Testis (tissue), 3 donors: ENCODE measurements around the gene PTPRC. TPM values are rescaled to one million over a fixed set of nuclear protein-coding genes. Genes with fewer than 3 reads are reported as not detected.

ENCODE experiments used
- DNase-seq: peaks from one replicate; pipeline ENCODE4 v3.0.0-alpha.2; 2019
- H3K27ac ChIP-seq, 2 donors: fragments of 200-600 bp; sonication (generic); one replicate each; pipeline ENCODE4 v1.5.1; 2019
- H3K27me3 ChIP-seq: fragments of 200-600 bp; sonication (generic); one replicate; pipeline ENCODE4 v1.5.1; 2019
- H3K36me3 ChIP-seq: fragments of 200-600 bp; sonication (generic); one replicate; pipeline ENCODE4 v1.5.1; 2017; ENCODE audit warnings: low read depth; ENCODE audit errors: missing control alignments
- H3K4me1 ChIP-seq: fragments of 200-600 bp; sonication (generic); one replicate; pipeline ENCODE4 v1.5.1; 2019
- H3K4me3 ChIP-seq, 2 donors: fragments of 200-600 bp; sonication (generic); one replicate each; pipeline ENCODE4 v1.5.1; 2017 to 2019
- H3K9me3 ChIP-seq: fragments of 200-600 bp; sonication (generic); one replicate; pipeline ENCODE4 v1.5.1; 2017
- CTCF ChIP-seq, 3 experiments: fragments of 450-650 bp in 2 of 3; fragments of 200-600 bp in 1 of 3; sonication (generic) in 1 of 3; IDR thresholded peaks; one replicate each; pipeline ENCODE4 v1.5.1; 2016 to 2019; ENCODE audit warnings: antibody characterized with exemption in 3 of 3, mild to moderate bottlenecking in 2 of 3, moderate library complexity in 1 of 3
- POLR2A ChIP-seq: fragments of 450-650 bp; IDR thresholded peaks from one replicate; pipeline ENCODE4 v1.6.1; 2017; ENCODE audit warnings: antibody characterized with exemption, mild to moderate bottlenecking, moderate library complexity
- WGBS, 2 donors: methylation state at CpG; one replicate each; pipeline ENCODE4 v1.1.5; 2018; 5-methylcytosine and 5-hydroxymethylcytosine counted together
- intact Hi-C: fragments of 100-400 bp; cut with DNase I; formaldehyde crosslinking; loops from one replicate; pipeline ENCODE4 v1.15.1; 2023; ENCODE audit warnings: low total_unique reads
- polyA plus RNA-seq: library from polyadenylated mRNA; stranded (reverse); fragments of 350-450 nt; fragmentation: Illumina TruSeq; extraction: RNeasy Lipid Tissue Mini Kit (QIAGEN cat#74804); gene quantifications from one replicate; pipeline ENCODE4 v1.2.3, GENCODE V29; 2014; ENCODE audit warnings: low read depth, low replicate concordance; ENCODE audit not compliant: insufficient read depth
- total RNA-seq, 2 donors: library from RNA; depleted of rRNA; stranded (reverse); fragments of >200 nt; gene quantifications; one replicate each; pipeline ENCODE4 v1.2.3, GENCODE V29; 2016

PTPRC gene
- total and polyA plus RNA-seq, 3 donors from 2014 or later = 5.1 to 10.8 (median 9.7) TPM

DNA sequence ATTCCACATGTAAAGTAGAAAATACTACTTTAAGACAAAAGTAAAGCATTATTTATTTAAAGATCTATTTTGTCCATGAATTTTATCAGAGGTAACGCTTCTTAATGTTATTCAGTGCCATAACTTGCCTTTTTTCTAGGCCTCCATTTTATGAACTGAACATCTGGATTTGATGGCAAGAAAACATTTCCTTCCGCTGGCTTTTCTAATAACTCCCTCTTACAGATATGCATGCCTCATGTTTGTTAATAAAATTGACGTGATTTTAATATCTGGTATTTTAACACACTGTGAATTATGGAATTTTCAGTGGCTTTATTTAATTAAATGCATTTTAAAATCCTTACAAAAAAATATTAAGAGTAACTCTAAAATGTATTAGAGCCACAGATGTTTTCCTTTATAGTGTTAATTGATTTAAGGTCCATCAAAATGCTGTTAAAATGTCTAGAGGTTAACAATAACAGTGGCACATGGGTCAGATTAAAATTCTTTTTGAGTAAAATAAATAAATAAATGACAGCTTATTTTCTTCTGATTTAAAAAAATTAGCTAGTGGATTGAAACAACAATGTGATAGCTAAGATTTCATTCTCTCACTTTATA lies 15.1 kb downstream of the PTPRC start:
- H3K4me1 ChIP-seq = no peaks in the 10 kb centered on the region
- H3K36me3 ChIP-seq = no peaks in the 10 kb centered on the region
- intact Hi-C loops = no loop called here
- no peak overlapping the region for H3K27ac ChIP-seq
- no peaks in the 10 kb centered on the region for H3K9me3 ChIP-seq
- 91 to 93% methylated on average over 3 of the region's 3 CpGs for WGBS, 2 donors
- no peak overlapping the region for H3K4me3 ChIP-seq
- no peak for TF ChIP-seq CTCF (IDR thresholded peaks at IDR 0.05)
- no peak for TF ChIP-seq POLR2A
- DNase-seq = no peak
- no peaks in the 10 kb centered on the region for H3K27me3 ChIP-seq

DNA sequence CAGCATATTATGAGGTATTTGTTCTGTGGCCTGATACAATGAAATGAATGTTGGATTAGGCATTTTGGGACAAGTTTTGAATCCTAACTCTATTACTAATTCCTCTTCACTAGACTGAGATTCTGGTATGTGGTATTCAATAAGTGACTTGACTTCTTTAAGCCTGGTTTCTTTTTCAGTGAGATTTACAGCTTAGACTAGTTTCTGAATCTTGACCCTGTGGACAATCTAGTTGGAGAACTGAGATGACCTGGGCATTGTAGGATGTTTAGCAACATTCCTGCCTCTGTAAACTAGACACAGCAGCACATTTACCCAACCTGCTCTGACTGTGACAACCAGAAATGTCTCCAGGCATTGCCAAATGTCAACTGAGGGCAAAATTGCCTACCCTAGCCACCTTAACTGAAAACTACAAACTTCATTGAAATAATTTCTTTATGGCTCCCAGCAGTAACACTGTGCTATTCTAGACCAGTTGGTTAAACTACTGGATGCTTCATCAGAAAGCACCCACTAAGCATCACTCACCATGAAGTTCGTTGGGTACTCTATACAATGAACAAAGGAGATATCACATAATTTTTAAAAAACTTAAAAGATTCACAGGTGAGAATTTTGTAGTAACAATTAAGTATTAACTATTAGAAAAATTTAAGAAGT lies 16.8 kb downstream of the PTPRC start:
- no peak for TF ChIP-seq CTCF (IDR thresholded peaks at IDR 0.05)
- no peak for TF ChIP-seq POLR2A
- Histone ChIP-seq H3K36me3 (no peaks in the 10 kb centered on the region), H3K27ac (no peak overlapping the region), H3K4me3 (no peak overlapping the region), H3K4me1 (no peaks in the 10 kb centered on the region), H3K27me3 (no peaks in the 10 kb centered on the region), H3K9me3 (no peaks in the 10 kb centered on the region)
- WGBS, 2 donors = 87 to 93% methylated on average over 1 of the region's 1 CpG
- no peak for DNase-seq
- intact Hi-C loops = no loop called here

- Histone ChIP-seq H3K27me3 (no peaks in the 10 kb centered on the region), H3K27ac (no peak overlapping the region), H3K4me1 (no peaks in the 10 kb centered on the region), H3K4me3 (no peak overlapping the region), H3K9me3 (no peaks in the 10 kb centered on the region), H3K36me3 (no peaks in the 10 kb centered on the region)
- DNase-seq = peak; percentile 51
- intact Hi-C loops = no loop called here
- TF ChIP-seq POLR2A (no peak), CTCF (IDR thresholded peaks at IDR 0.05) (no peak)
- WGBS, 2 donors = 63 to 76% methylated on average over 4 of the region's 4 CpGs
Observed at GRCh38 chr1:198656500-198656932, 17.7 kb downstream of the PTPRC start.

DNA sequence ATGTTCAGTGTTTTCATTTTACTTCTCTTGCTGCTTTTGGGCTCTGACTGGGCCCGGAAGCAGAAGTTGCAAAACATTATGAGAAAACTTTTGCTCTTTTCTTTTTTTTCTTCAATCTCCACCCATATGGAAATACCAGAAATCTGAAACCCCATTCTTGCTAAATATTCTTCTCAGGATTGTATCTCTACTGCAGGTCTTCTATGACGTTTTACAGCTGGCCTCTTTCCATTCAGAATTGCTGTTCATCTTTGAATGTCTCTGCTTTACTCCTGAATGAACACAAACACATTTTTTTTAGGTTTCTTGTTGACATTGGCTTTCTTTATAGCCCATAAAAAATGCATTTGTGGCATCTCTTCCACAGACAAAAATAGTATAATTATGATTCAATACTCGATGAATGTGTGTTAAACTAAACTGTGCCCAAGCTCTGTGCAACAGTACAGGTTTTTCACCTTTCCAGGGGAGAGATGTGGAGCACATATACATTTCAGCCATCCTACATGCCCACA lies 18.8 kb downstream of the PTPRC start:
- TF ChIP-seq CTCF (IDR thresholded peaks at IDR 0.05) (no peak), POLR2A (no peak)
- no peaks in the 10 kb centered on the region for H3K27me3 ChIP-seq
- H3K4me3 ChIP-seq = no peak overlapping the region
- intact Hi-C loops = no loop called here
- no peaks in the 10 kb centered on the region for H3K4me1 ChIP-seq
- WGBS, 2 donors = 29 to 42% methylated on average over 3 of the region's 3 CpGs
- H3K36me3 ChIP-seq = no peaks in the 10 kb centered on the region
- H3K27ac ChIP-seq = no peak overlapping the region
- no peak for DNase-seq
- H3K9me3 ChIP-seq = no peaks in the 10 kb centered on the region
